Measurements from ENCODE around the gene DSCAML1. TPM values are rescaled to one million over a fixed set of nuclear protein-coding genes. Genes with fewer than 3 reads are reported as not detected.

Gene DSCAML1
- total RNA-seq, 1 donor from 2014 or later, result 0.95 TPM

- no peak for TF ChIP-seq CTCF (IDR thresholded peaks at IDR 0.05)
- intact Hi-C loops (cut with DNase I), result no loop called here
These were observed 295.6 kb downstream of the DSCAML1 start for GRCh38 chr11:117501237-117501898.

GRCh38 chr11:117498791-117499190 lies 298.2 kb downstream of the DSCAML1 start:
- Histone ChIP-seq H3K9me3 (no peaks in the 10 kb centered on the region), H3K4me3 (no peak overlapping the region), H3K27ac (no peak overlapping the region), H3K36me3 (no peaks in the 10 kb centered on the region), H3K4me1 (no peaks in the 10 kb centered on the region), H3K27me3 (ENCODE audit: low read depth) (no peaks in the 10 kb centered on the region)
- TF ChIP-seq CTCF (IDR thresholded peaks at IDR 0.05), result no peak
- intact Hi-C loops (cut with DNase I), result no loop called here
- no peak for DNase-seq
- ATAC-seq, result no peak

More at GRCh38 chr11:117501237-117501898, 295.6 kb downstream of the DSCAML1 start:
- DNase-seq (no peak), ATAC-seq (no peak)
- no peaks in the 10 kb centered on the region for H3K27me3 ChIP-seq (ENCODE audit: low read depth)
- no peaks in the 10 kb centered on the region for H3K36me3 ChIP-seq
- H3K4me3 ChIP-seq, result no peak overlapping the region
- H3K27ac ChIP-seq, result no peak overlapping the region
- H3K4me1 ChIP-seq, result no peaks in the 10 kb centered on the region
- H3K9me3 ChIP-seq, result no peaks in the 10 kb centered on the region

GRCh38 chr11:117497206-117497951 lies 299.6 kb downstream of the DSCAML1 start:
- no peaks in the 10 kb centered on the region for H3K9me3 ChIP-seq
- H3K36me3 ChIP-seq, result no peaks in the 10 kb centered on the region
- intact Hi-C loops (cut with DNase I), result no loop called here
- ATAC-seq, result no peak
- no peak for TF ChIP-seq CTCF (IDR thresholded peaks at IDR 0.05)
- DNase-seq, result no peak
- peaks cover 11% of the 10 kb centered on the region for H3K27me3 ChIP-seq (ENCODE audit: low read depth)
- H3K27ac ChIP-seq, result no peak overlapping the region
- H3K4me3 ChIP-seq, result no peak overlapping the region
- H3K4me1 ChIP-seq, result no peaks in the 10 kb centered on the region

- H3K36me3 ChIP-seq, result no peaks in the 10 kb centered on the region
- H3K9me3 ChIP-seq, result no peaks in the 10 kb centered on the region
- intact Hi-C loops (cut with DNase I), result no loop called here
- no peak for DNase-seq
- H3K27me3 ChIP-seq (ENCODE audit: low read depth), result peaks cover 16% of the 10 kb centered on the region
- no peaks in the 10 kb centered on the region for H3K4me1 ChIP-seq
- H3K27ac ChIP-seq, result no peak overlapping the region
- no peak overlapping the region for H3K4me3 ChIP-seq
- ATAC-seq, result no peak
- TF ChIP-seq CTCF (IDR thresholded peaks at IDR 0.05), result no peak
These were observed 301.7 kb downstream of the DSCAML1 start for GRCh38 chr11:117495357-117495756.

- Histone ChIP-seq H3K4me1 (no peaks in the 10 kb centered on the region), H3K27me3 (ENCODE audit: low read depth) (peaks cover 16% of the 10 kb centered on the region), H3K27ac (no peak overlapping the region), H3K36me3 (no peaks in the 10 kb centered on the region), H3K9me3 (no peaks in the 10 kb centered on the region), H3K4me3 (no peak overlapping the region)
- no peak for TF ChIP-seq CTCF (IDR thresholded peaks at IDR 0.05)
- DNase-seq, result no peak
- no peak for ATAC-seq
- intact Hi-C loops (cut with DNase I), result no loop called here
These were observed 304.3 kb downstream of the DSCAML1 start for GRCh38 chr11:117492578-117493251.

All from lower lobe of right lung (tissue), 2 donors.